Measurements from ENCODE around the gene AATK. TPM values are rescaled to one million over a fixed set of nuclear protein-coding genes. Genes with fewer than 3 reads are reported as not detected.

AATK gene
- total RNA-seq, 1 donor from 2014 or later: 0.62 TPM

DNA sequence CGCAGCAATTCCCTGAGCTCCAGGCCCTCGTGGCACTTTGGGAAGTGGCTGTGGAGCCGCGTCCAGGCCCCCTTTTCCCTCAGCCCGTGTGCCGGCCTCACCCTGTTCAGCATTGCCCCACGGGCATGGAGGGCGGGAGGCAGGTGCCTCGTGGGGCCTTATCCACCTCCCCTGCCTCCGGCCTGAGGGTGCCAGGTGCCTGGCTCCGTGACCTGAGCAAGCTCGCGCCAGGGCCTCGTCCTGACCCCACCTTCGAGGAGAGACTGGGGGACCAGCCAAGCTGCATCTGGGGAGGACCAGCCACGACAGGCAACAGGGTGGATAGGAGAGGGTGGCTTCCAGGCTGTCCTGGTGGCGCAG is 27.0 kb upstream of the AATK start:
- Mint-ChIP-seq H3K9me3 (no peaks in the 10 kb centered on the region), H3K27ac (no peak overlapping the region), H3K36me3 (ENCODE audit: low read depth) (no peaks in the 10 kb centered on the region), H3K27me3 (ENCODE audit: insufficient read depth) (no peaks in the 10 kb centered on the region), H3K4me1 (ENCODE audit: low read depth) (no peaks in the 10 kb centered on the region), H3K4me3 (no peak overlapping the region)
- no peak for DNase-seq (ENCODE audit: low spot score)
- intact Hi-C loops (cut with micrococcal nuclease): no loop called here

DNA sequence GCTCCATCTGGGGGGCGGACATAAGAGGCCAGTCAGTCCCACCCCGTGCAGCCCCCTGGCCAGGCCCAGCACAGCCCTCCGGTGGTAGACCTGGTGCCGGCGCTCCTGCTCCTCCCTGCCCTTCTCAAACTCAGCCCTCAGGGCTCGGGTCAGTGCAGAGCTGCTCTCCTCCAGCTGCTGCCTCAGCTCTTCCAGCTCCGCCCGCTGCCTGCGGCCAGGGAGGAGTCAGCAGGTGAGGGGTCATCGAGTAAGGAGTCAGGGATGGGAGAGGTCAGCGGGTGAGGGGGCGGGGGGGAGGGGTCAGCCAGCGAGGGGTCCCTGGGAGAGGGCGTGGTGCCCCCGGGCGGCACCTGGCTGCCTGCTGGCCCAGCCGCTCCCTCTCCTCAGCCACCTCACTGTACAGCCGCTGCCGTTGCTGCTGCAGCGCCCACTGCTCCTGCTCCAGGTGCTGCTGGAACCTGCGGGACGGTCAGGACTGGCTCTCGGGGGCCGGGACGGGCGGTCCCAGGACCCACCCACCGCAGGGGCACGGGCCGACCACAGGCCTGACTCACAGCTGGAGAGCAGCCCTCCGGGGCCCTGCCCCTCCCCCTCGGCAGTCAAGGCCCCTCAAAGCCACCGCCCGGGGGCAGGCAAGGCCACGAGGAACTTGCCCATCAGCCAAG is 26.5 kb upstream of the AATK start:
- Mint-ChIP-seq H3K4me1 (ENCODE audit: low read depth) (no peaks in the 10 kb centered on the region), H3K4me3 (no peak overlapping the region), H3K9me3 (no peaks in the 10 kb centered on the region), H3K27ac (no peak overlapping the region), H3K36me3 (ENCODE audit: low read depth) (no peaks in the 10 kb centered on the region), H3K27me3 (ENCODE audit: insufficient read depth) (no peaks in the 10 kb centered on the region)
- intact Hi-C loops (cut with micrococcal nuclease): no loop called here
- no peak for DNase-seq (ENCODE audit: low spot score)

DNA sequence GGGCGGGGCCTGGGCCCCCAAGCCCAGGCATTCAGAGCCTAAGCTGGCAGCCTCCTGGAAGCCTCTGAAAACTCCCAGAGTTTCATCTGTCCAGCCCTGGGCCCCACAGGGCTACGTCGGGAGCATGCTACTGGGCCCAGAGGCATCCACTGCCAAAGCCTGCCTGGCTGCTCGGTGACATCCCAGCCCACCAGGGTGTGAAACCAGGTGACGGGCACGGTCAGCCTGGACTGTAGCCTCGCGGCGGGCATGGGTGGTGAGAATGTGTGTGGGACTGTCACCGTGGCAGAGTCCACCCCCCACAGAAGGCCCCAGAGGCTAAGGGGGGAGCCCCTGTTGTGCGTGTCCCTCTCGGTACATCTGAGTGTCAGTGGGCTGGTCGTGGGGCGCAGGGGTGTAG is 25.6 kb upstream of the AATK start:
- Mint-ChIP-seq H3K9me3 (no peaks in the 10 kb centered on the region), H3K27me3 (ENCODE audit: insufficient read depth) (no peaks in the 10 kb centered on the region), H3K4me1 (ENCODE audit: low read depth) (no peaks in the 10 kb centered on the region), H3K27ac (no peak overlapping the region), H3K36me3 (ENCODE audit: low read depth) (no peaks in the 10 kb centered on the region), H3K4me3 (no peak overlapping the region)
- intact Hi-C loops (cut with micrococcal nuclease): no loop called here
- no peak for DNase-seq (ENCODE audit: low spot score)

DNA sequence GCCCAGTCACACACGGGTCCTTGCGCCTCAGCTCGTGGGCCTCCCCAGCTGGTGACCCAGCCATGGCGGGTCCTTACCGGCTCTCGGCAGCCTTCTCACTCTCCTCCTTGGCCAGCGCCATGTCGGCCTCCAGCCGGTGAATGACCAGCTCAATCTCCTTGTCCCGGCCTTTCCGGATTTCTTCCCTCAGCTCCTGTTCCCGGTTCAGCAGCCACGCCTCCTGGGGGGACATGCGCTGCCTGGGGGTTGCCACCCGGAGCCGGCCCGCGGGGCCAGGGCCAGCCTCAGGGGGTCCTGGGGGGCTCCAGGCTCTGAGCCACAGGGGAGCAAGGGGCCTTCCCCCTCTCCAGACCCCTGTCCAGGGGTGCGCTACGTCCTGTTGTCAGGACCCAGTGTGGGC is 25.1 kb upstream of the AATK start:
- H3K27me3 Mint-ChIP-seq (ENCODE audit: insufficient read depth): no peaks in the 10 kb centered on the region
- no peak overlapping the region for H3K4me3 Mint-ChIP-seq
- no peak for DNase-seq (ENCODE audit: low spot score)
- no peaks in the 10 kb centered on the region for H3K4me1 Mint-ChIP-seq (ENCODE audit: low read depth)
- no peak overlapping the region for H3K27ac Mint-ChIP-seq
- intact Hi-C loops (cut with micrococcal nuclease): no loop called here
- no peaks in the 10 kb centered on the region for H3K36me3 Mint-ChIP-seq (ENCODE audit: low read depth)
- H3K9me3 Mint-ChIP-seq: no peaks in the 10 kb centered on the region

DNA sequence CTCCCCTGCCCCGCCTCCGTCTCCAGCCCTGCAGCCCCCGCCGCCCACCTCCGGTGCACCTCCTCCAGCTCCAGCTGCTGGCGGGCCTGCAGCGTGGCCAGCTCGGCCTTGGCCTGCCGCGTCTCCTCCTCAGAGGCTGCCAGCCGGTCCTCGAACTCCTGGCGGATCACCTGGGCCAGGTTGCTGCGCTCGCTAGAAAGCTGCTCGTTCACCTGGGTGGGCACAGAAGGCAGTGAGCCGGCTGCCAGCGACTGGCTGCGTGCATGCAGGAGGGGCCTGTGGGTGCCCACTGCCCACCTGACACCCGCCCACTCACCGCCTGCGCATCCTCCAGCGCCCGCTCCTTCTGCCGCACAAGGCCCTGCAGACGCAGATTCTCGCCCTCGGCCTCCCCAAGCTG is 24.6 kb upstream of the AATK start:
- Mint-ChIP-seq H3K4me1 (ENCODE audit: low read depth) (no peaks in the 10 kb centered on the region), H3K27me3 (ENCODE audit: insufficient read depth) (no peaks in the 10 kb centered on the region), H3K4me3 (no peak overlapping the region), H3K27ac (no peak overlapping the region), H3K9me3 (no peaks in the 10 kb centered on the region), H3K36me3 (ENCODE audit: low read depth) (no peaks in the 10 kb centered on the region)
- intact Hi-C loops (cut with micrococcal nuclease): no loop called here
- no peak for DNase-seq (ENCODE audit: low spot score)

DNA sequence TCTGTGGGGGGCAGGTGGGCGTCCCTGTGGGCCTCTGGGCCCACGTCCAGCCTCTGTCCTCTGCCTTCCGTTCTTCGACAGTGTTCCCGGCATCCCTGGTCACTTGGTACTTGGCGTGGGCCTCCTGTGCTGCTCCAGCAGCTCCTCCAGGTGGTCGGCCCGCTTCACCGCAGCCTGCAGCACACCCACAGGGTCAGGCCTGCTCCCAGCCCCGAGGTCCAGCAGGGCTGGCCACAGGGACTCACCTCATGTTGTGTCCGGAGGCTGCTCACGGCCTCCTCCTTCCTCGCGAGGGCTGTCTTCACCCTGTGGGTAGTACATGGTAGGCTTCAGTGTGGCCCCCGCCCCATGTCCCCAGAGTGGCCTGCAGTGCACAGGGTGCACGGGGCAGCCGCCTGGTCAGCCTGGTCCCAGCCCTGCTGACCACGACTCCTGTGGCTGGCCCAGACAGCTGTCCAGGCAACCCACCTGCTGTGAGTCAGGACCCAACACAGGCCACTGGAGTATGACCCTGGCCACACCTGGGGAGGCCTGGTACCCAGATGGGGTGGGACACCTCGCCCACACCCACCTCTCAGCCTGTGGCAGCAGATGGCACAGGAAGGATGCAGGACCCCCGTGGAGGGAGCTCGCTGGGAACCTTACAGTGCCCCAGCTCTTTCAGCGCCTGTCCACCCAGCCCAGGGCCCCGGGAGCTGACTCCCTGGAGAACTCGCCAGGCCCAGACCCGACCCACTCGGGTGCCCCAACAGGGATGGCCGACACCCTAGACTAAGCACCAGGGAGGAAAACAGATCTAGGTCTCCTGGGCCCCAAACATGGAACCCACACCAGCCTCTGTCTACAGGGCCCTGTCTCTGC is 23.9 kb upstream of the AATK start:
- intact Hi-C loops (cut with micrococcal nuclease): no loop called here
- Mint-ChIP-seq H3K27ac (no peak overlapping the region), H3K4me3 (no peak overlapping the region), H3K4me1 (ENCODE audit: low read depth) (no peaks in the 10 kb centered on the region), H3K9me3 (no peaks in the 10 kb centered on the region), H3K27me3 (ENCODE audit: insufficient read depth) (no peaks in the 10 kb centered on the region), H3K36me3 (ENCODE audit: low read depth) (no peaks in the 10 kb centered on the region)
- DNase-seq (ENCODE audit: low spot score): no peak

DNA sequence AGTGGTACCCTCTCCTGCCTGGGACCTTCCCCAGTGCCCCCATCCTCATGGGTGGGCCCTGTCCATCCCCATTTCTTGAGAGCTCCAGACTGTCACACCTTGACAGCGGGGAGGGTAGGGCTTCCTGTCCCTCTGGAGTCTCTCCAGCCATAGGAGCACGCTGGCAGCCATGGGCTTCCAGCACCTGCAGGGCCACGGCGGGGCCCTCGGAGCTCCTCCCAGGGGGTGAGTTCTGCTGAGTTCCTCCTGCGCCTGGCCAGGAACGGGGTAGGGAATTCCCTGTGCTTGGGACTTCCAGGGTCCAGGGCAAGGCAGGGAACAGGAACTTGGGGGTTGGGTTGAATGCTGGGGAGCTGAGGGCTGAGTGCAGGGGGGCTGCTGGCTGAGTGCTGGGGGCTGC is 23.0 kb upstream of the AATK start:
- H3K27me3 Mint-ChIP-seq (ENCODE audit: insufficient read depth): no peaks in the 10 kb centered on the region
- no peak overlapping the region for H3K4me3 Mint-ChIP-seq

DNA sequence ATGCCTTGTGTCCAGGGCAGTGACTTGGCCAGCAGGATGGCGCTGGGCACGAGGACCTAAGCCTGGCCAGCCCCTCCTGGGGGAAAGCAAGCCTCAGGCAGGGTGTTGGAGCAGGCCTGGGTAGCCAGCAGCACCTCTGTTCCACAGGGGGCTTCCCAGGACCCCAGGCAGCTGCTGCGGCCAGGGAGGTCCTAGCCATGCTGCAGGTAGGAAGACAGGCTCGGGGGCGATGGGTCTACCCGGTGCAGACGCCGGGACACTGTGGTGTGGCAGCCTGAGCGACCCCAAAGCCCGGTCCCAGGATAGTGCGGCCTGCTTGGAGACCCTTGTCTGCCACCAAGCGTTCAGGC is 22.4 kb upstream of the AATK start:
- no peaks in the 10 kb centered on the region for H3K4me1 Mint-ChIP-seq (ENCODE audit: low read depth)
- DNase-seq (ENCODE audit: low spot score): no peak
- H3K36me3 Mint-ChIP-seq (ENCODE audit: low read depth): no peaks in the 10 kb centered on the region
- intact Hi-C loops (cut with micrococcal nuclease): no loop called here
- H3K9me3 Mint-ChIP-seq: no peaks in the 10 kb centered on the region
- H3K4me3 Mint-ChIP-seq: no peak overlapping the region
- H3K27me3 Mint-ChIP-seq (ENCODE audit: insufficient read depth): no peaks in the 10 kb centered on the region
- no peak overlapping the region for H3K27ac Mint-ChIP-seq

More for the DNA sequence above, 23.0 kb upstream of the AATK start:
- Mint-ChIP-seq H3K36me3 (ENCODE audit: low read depth) (no peaks in the 10 kb centered on the region), H3K9me3 (no peaks in the 10 kb centered on the region), H3K4me1 (ENCODE audit: low read depth) (no peaks in the 10 kb centered on the region), H3K27ac (no peak overlapping the region)
- intact Hi-C loops (cut with micrococcal nuclease): no loop called here
- no peak for DNase-seq (ENCODE audit: low spot score)

DNA sequence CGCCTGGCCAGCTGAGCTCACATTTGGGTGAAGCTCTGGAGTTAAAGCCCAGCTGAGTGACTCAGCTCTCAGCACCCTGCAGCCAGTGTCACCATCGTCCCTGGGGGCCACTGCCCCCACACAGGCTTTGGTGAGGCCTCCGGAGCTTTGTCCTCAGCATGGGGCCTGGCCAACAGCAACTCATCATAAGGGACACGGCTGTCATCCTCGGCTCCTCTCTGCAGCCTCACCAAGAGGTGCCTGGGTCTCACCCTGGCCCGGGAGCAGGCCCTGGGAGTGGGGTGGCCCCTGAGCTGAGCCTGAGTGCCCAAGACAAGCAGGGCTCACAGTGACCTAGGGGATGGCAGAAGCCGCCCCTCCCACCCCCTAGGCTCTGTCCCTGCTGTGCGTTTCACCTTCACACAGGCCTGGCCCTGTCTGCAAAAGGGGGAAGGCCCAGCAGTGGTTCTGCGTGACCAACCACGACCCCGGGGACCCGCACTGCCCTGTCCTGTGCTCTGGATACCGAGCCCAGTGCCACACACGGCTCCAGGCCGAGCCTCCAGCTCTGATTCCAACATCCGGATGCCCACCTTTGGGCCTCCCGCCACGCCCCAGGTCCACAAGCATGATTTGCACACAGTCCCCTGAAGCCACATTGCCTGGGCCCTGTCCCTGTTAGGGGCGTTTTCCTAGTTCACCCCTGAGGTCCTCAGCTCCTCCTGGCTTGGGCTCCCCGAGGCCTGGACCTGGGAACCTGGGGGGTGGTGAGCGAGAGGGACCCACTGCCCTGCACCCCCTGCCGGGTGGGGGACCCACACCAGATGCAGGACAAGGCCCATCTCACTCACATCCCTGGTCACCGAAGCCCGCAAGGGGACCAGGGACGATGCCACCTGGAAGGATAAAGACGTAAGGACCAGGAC is 21.8 kb upstream of the AATK start:
- intact Hi-C loops (cut with micrococcal nuclease): no loop called here
- Mint-ChIP-seq H3K9me3 (no peaks in the 10 kb centered on the region), H3K4me1 (ENCODE audit: low read depth) (no peaks in the 10 kb centered on the region), H3K27ac (no peak overlapping the region), H3K4me3 (no peak overlapping the region), H3K27me3 (ENCODE audit: insufficient read depth) (no peaks in the 10 kb centered on the region), H3K36me3 (ENCODE audit: low read depth) (no peaks in the 10 kb centered on the region)
- DNase-seq (ENCODE audit: low spot score): no peak

DNA sequence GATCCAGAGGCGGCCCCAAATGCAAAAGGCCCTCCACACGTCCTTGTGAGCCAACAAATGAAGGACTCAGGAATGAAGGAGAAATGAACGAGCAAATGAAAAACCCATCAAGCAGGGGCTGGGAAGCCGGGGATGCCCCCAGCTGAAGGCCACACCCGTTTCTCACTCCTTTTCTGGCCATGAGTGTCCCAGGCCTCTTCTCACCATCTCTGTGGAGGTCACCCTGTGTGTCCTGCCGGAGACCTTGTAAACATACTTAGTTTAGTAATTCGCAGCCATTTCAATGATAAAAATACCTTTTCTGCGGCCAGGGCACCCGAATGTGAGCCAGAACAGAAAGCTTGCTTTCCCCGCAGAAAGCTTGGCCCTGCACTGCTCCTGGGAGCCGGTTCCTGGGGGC is 21.1 kb upstream of the AATK start:
- H3K4me1 Mint-ChIP-seq (ENCODE audit: low read depth): no peaks in the 10 kb centered on the region
- H3K27me3 Mint-ChIP-seq (ENCODE audit: insufficient read depth): no peaks in the 10 kb centered on the region
- no peak for DNase-seq (ENCODE audit: low spot score)
- no peak overlapping the region for H3K4me3 Mint-ChIP-seq
- H3K27ac Mint-ChIP-seq: no peak overlapping the region
- H3K36me3 Mint-ChIP-seq (ENCODE audit: low read depth): no peaks in the 10 kb centered on the region
- H3K9me3 Mint-ChIP-seq: no peaks in the 10 kb centered on the region
- intact Hi-C loops (cut with micrococcal nuclease): no loop called here

DNA sequence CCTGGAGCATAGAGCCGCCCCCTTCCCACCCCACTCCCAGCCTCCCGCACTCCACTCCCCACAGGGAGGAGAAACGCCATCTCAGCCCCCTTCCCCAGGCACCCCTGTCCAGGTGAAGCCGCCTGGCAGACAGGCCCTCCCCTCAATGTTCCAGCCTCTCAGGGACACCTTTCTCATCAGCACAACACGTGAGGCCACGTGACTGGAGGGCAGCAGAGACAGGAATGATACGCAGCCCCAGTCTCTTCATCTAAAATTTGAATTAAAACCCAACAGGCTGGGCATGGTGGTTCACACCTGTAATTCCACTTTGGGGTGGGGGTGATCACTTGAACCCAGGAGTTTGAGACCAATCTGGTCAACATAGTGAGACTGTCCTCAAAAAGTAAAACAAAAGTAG is 20.2 kb upstream of the AATK start:
- DNase-seq (ENCODE audit: low spot score): no peak
- no peaks in the 10 kb centered on the region for H3K4me1 Mint-ChIP-seq (ENCODE audit: low read depth)
- intact Hi-C loops (cut with micrococcal nuclease): no loop called here
- H3K4me3 Mint-ChIP-seq: no peak overlapping the region
- H3K36me3 Mint-ChIP-seq (ENCODE audit: low read depth): no peaks in the 10 kb centered on the region
- H3K27me3 Mint-ChIP-seq (ENCODE audit: insufficient read depth): no peaks in the 10 kb centered on the region
- H3K27ac Mint-ChIP-seq: no peak overlapping the region
- H3K9me3 Mint-ChIP-seq: no peaks in the 10 kb centered on the region

DNA sequence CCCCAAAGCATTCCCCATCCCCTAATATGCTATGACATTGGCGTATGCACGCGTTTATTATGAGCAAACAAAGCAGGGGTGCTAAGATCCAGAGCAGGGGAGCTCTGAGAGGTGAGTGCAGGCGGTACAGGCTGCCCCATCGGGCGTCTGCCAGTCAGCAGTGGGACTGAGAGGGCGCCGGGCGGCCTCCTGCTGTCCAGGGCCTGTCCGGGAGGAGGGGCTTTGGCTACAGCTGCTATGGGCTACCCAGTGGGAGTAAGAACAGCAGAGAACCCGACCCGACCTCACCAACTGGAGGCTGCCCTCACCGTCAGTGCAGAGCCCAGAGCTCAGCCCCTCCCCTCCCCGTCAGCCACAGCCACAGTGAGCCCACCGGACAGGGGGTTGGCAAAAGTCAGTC is 18.5 kb upstream of the AATK start:
- Mint-ChIP-seq H3K27ac (no peak overlapping the region), H3K4me3 (no peak overlapping the region), H3K4me1 (ENCODE audit: low read depth) (no peaks in the 10 kb centered on the region), H3K27me3 (ENCODE audit: insufficient read depth) (no peaks in the 10 kb centered on the region), H3K9me3 (no peaks in the 10 kb centered on the region), H3K36me3 (ENCODE audit: low read depth) (no peaks in the 10 kb centered on the region)
- intact Hi-C loops (cut with micrococcal nuclease): no loop called here
- no peak for DNase-seq (ENCODE audit: low spot score)

DNA sequence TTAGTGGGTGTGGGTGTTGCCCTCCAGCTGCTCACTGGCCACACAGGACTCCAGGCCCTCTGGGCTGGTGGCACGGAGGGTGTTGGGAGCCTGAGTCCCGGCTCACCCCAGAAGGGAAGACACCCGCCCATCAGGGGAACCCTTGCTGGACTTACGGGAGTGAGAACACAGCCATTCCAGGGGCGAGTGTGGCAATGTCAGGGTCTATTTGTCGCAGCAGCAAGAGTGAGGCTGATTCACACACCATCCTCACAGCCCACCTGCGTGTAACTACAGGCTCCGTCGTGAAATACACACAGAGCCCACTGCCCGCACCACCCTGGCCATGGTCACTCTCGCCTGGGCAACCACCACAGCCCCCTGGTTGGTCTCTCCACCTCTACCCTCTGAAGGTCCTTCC is 17.8 kb upstream of the AATK start:
- H3K27ac Mint-ChIP-seq: no peak overlapping the region
- no peak overlapping the region for H3K4me3 Mint-ChIP-seq
- no peaks in the 10 kb centered on the region for H3K36me3 Mint-ChIP-seq (ENCODE audit: low read depth)
- H3K4me1 Mint-ChIP-seq (ENCODE audit: low read depth): no peaks in the 10 kb centered on the region
- H3K27me3 Mint-ChIP-seq (ENCODE audit: insufficient read depth): no peaks in the 10 kb centered on the region
- intact Hi-C loops (cut with micrococcal nuclease): no loop called here
- H3K9me3 Mint-ChIP-seq: no peaks in the 10 kb centered on the region
- DNase-seq (ENCODE audit: low spot score): no peak
